Endothelial cell (in vitro differentiated cells): ENCODE results near the gene PXDN. TPM values are rescaled to one million over a fixed set of nuclear protein-coding genes. Genes with fewer than 3 reads are reported as not detected.
A peak's percentile ranks its signal among the peaks of the same experiment; 100 is the strongest.

Source experiments
- DNase-seq: peaks from one replicate; pipeline ENCODE4 v3.0.0; 2021; ENCODE audit warnings: low spot score
- H3K27ac Mint-ChIP-seq: one replicate; pipeline ENCODE4 v1.8.0; 2021; ENCODE audit warnings: mixed read lengths, inconsistent platforms; ENCODE audit not compliant: unreplicated experiment
- H3K27me3 Mint-ChIP-seq: one replicate; pipeline ENCODE4 v1.8.0; 2021; ENCODE audit warnings: mild to moderate bottlenecking, moderate library complexity, mixed read lengths, inconsistent platforms; ENCODE audit not compliant: unreplicated experiment
- H3K36me3 Mint-ChIP-seq: one replicate; pipeline ENCODE4 v1.8.0; 2021; ENCODE audit warnings: mild to moderate bottlenecking, low read depth, mixed read lengths, inconsistent platforms; ENCODE audit not compliant: unreplicated experiment
- H3K4me1 Mint-ChIP-seq: one replicate; pipeline ENCODE4 v1.8.0; 2021; ENCODE audit warnings: mild to moderate bottlenecking, mixed read lengths, inconsistent platforms; ENCODE audit not compliant: unreplicated experiment
- H3K4me3 Mint-ChIP-seq: one replicate; pipeline ENCODE4 v1.8.0; 2021; ENCODE audit warnings: mild to moderate bottlenecking, mixed read lengths, inconsistent platforms; ENCODE audit not compliant: unreplicated experiment
- H3K9me3 Mint-ChIP-seq: one replicate; pipeline ENCODE4 v1.8.0; 2021; ENCODE audit warnings: mixed read lengths, inconsistent platforms; ENCODE audit not compliant: unreplicated experiment
- CTCF ChIP-seq: fragments of 200-600 bp; sonication (generic); IDR thresholded peaks from one replicate; pipeline ENCODE4 v1.5.0; 2021; ENCODE audit warnings: antibody characterized with exemption; ENCODE audit not compliant: unreplicated experiment
- total RNA-seq: library from RNA; stranded (reverse); fragmentation: NEBNext Ultra II Directional; extraction: Animal tissue kit (Norgen Biotek cat#: 25700); gene quantifications from one replicate; pipeline ENCODE4 v1.2.1, GENCODE V29; 2021; ENCODE audit not compliant: unreplicated experiment

The PXDN gene
- total RNA-seq, 1 donor from 2014 or later, result 521 TPM

- Mint-ChIP-seq H3K4me1 (peaks cover 38% of the 10 kb centered on the region), H3K4me3 (peak overlapping the region; percentile 28), H3K27me3 (peaks cover 20% of the 10 kb centered on the region), H3K9me3 (no peaks in the 10 kb centered on the region), H3K27ac (peak overlapping the region; percentile 57), H3K36me3 (peaks cover 60% of the 10 kb centered on the region)
- no peak for DNase-seq
- TF ChIP-seq CTCF, result no peak
These were observed 81.6 kb downstream of the PXDN start for GRCh38 chr2:1662606-1663180.

GRCh38 chr2:1661891-1662605 is 82.3 kb downstream of the PXDN start:
- Mint-ChIP-seq H3K36me3 (peaks cover 54% of the 10 kb centered on the region), H3K4me3 (peak overlapping the region; percentile 25), H3K4me1 (peaks cover 39% of the 10 kb centered on the region), H3K9me3 (no peaks in the 10 kb centered on the region), H3K27ac (peak overlapping the region; percentile 61), H3K27me3 (peaks cover 25% of the 10 kb centered on the region)
- no peak for DNase-seq
- no peak for TF ChIP-seq CTCF

GRCh38 chr2:1660656-1661640 is 83.4 kb downstream of the PXDN start:
- H3K36me3 Mint-ChIP-seq, result peaks cover 48% of the 10 kb centered on the region
- H3K9me3 Mint-ChIP-seq, result no peaks in the 10 kb centered on the region

GRCh38 chr2:1659951-1660565 is 84.3 kb downstream of the PXDN start:
- H3K9me3 Mint-ChIP-seq, result no peaks in the 10 kb centered on the region
- H3K27ac Mint-ChIP-seq, result no peak overlapping the region
- H3K36me3 Mint-ChIP-seq, result peaks cover 39% of the 10 kb centered on the region
- no peak overlapping the region for H3K4me3 Mint-ChIP-seq
- H3K27me3 Mint-ChIP-seq, result peaks cover 23% of the 10 kb centered on the region
- DNase-seq, result no peak
- TF ChIP-seq CTCF, result no peak
- peaks cover 33% of the 10 kb centered on the region for H3K4me1 Mint-ChIP-seq

More at GRCh38 chr2:1660656-1661640, 83.4 kb downstream of the PXDN start:
- TF ChIP-seq CTCF, result no peak
- Mint-ChIP-seq H3K27ac (peak overlapping the region; percentile 57), H3K4me3 (peak overlapping the region; percentile 70), H3K27me3 (peaks cover 25% of the 10 kb centered on the region), H3K4me1 (peaks cover 39% of the 10 kb centered on the region)
- no peak for DNase-seq
